GM10266 (cell line): ENCODE measurements around the gene PITHD1.

Experiments
- DNase-seq: peaks from one replicate; pipeline ENCODE4 v3.0.0; 2012; ENCODE audit errors: extremely low spot score
- TF ChIP-seq, protein P1 (sequence below): IDR thresholded peaks from 2 replicates; pipeline ENCODE4 v1.5.1; 2012; ENCODE audit warnings: mild to moderate bottlenecking, low read depth; ENCODE audit not compliant: control insufficient read depth, insufficient read depth; ENCODE audit errors: missing control alignments

The PITHD1 gene

DNA sequence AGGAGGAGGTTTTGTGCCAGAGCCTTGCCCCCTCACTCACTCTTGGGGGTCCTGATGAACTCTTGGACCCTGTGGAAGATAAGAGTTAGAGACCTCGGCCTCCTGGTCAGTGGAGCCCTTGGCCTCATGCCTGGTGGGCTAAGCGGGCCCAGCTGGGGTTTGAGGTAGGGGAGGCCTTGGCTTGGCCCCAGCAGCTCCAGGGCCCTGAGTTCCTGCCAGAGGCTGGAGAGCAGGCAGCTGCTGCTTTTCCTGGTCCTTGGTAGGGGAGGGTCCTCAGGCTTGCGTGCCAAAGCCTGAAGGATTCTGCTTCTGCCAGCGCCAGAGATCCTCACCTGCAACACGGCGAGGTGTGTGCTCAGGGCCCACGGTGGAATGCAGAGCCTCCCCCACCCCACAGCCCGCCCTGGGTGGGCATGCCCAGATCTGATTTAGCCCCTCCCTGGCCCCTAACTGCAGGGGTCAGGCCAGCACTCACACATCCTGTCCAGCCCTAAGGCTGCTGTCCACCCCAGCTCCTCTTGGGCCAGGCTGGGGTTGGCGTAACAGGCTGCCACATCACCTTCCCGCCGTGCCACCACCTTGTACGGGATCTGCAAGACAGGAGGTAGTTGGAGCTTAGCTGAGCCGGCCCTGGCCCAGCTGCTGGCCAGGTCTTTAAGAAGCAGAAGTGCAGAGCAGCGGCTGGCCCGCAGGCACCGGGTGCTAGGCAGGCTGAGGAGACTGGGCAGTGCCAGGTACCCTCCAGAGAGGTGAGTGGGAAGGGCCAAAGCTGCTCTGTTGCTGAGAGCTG is 17.7 kb downstream of the PITHD1 start:
- TF ChIP-seq, protein P1, sequence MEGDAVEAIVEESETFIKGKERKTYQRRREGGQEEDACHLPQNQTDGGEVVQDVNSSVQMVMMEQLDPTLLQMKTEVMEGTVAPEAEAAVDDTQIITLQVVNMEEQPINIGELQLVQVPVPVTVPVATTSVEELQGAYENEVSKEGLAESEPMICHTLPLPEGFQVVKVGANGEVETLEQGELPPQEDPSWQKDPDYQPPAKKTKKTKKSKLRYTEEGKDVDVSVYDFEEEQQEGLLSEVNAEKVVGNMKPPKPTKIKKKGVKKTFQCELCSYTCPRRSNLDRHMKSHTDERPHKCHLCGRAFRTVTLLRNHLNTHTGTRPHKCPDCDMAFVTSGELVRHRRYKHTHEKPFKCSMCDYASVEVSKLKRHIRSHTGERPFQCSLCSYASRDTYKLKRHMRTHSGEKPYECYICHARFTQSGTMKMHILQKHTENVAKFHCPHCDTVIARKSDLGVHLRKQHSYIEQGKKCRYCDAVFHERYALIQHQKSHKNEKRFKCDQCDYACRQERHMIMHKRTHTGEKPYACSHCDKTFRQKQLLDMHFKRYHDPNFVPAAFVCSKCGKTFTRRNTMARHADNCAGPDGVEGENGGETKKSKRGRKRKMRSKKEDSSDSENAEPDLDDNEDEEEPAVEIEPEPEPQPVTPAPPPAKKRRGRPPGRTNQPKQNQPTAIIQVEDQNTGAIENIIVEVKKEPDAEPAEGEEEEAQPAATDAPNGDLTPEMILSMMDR, result no peak

DNA sequence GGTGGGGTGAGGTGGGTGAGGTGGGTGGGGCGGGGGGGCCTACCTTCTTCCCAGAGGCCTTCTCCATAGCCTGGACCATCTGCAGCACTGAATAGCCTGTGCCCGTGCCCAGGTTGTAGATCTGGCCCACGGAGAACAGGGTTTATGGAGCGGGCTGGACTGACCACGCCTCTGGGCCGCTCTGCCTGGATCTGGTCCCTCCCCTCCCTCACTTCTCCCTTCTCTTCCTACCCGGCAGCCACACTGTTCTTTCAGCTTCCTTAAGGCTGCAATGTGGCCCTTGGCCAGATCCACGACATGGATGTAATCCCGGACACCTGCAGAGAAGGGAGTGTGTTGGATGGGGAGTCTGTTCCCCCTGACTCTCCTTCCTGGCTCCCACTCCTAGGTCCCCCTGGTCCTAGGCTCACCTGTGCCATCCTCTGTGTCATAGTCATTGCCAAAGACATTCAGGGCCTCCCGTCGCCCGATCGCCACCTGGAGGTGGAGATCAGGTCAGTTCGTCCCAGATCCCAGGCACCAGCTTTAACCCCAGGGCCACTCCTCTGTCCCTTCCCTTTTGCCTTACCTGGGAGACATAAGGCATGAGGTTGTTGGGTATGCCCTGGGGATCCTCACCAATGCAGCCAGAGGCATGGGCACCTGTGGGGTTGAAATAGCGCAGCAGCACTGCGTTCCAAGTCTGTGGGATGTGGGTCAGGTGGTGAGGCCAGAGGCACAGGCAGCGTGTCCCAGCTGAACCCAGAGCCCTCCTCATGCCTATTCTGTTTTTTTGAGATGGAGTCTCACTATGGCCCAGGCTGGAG is 18.5 kb downstream of the PITHD1 start:
- DNase-seq, result no peak
- TF ChIP-seq, protein P1, result no peak

More for the DNA sequence above, 17.7 kb downstream of the PITHD1 start:
- no peak for DNase-seq

DNA sequence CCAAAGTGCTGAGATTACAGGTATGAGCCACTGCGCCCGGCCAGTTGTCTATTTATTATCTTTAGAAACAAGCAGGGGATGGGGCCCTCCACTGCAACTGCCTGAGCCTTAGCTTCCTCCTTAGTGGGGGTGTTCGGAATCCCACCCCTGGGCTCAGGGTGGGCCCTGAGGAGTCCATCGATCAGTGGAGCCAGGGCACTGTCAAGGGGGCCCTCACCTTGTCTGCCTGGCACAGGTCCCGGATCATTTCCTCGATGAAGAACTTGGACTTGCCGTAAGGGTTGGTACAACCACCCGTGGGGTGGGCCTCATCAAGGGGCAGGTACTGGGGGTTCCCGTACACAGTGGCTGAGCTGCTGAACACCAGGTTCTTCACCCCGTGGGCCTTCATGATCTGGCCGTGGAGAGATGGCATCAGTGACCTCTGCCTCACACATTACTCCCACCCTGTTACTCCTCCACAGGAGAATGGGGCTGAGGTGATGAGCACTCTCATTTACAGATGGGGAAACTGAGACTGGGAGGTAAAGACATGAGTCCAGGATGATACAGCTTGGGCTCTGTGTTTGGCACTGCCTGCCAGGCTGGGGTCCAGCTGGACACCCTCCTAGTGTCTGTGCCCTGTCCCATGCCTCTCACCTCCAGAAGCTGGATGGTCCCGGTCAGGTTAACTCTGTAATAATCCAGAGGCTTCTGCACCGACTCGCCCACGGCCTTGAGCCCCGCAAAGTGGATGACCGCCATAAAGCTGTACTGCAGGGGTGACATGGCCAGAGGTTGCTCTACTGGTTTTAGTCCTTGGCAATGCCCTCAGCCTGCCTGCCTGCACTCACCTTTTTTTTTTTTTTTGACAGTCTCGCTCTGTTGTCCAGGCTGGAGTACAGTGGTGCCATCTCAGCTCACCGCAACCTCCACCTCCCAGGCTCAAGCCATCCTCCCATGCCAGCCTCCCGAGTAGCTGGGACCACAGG is 19.5 kb downstream of the PITHD1 start:
- TF ChIP-seq, protein P1, result no peak
- DNase-seq, result no peak

DNA sequence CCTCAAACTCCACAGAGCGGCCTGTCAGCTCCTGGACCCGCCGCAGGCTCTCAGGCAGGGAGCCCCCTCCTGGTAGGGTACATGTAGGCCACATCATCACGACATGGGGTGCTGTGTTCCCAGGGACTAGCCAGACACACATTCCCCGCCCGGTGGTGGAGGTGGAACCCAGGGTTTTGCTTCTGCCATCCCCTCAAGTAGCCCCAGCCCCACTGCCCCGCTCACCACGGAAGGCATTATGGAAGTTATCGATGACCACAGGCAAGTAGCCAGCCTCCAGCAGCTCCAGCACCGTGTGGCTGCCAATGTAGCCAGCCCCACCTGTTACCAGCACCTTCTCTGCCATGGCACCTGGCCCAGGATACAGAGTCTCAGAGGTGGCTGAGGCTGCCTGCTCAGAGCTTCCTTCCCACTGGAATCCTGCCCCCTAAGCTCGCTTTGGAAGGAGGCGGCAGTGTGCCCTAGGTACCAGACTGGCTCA is 20.5 kb downstream of the PITHD1 start:
- DNase-seq, result no peak
- TF ChIP-seq, protein P1, result no peak

DNA sequence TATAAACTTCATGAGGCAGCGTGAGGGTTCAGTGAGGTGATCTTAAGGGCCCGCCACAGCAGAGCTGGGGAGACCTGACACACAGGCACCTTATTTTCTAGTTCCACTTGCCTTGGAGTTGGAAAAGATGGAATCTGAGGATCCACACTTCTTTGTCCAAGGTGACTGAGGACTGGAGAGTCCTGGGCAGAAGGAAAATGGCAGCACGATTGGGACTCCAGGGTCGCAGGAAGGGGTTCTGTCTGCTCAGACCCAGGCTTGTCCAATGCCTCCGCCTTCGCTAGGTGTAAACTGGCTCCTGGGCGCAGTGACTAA is 21.0 kb downstream of the PITHD1 start:
- TF ChIP-seq, protein P1, result no peak
- DNase-seq, result no peak

DNA sequence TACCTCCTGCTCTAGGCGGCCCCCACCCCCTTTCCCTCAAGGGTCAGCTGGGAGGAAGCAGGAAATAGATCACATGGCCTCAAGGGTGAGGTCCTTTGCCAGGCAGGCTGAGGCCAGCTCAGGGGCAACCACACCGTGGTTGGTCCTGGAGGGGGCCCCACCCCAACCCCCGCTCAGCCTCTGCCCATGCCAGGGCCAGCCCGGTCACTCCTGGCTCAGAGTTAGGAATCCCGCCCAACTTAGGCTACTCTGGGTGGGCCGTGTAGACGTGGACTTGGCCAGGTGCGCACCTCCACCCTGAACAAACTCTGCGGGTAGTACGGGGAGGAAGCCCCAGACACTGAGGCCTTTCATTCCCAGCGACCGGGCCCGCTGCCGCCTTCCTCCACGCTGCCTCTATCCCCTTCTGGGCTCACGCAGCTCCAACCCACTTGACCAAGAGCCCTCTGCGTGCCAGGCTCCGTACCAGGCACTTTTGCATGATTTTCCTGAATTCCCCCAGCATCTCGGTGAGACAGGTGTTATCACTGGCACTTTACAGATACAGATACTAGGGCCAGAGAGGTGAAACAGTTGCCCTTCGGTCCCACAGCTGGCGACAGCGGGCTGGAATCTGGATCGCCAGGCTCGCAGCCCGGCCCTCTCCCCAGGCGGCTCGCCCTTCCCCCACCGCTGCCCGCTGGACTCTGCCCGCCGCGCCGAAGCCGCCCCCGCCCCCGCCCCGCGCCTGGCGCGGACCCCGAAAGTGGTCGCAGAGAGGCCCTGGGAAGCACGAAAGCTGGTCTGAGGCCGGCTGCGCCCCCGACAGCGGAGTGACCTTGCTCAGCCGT is 21.6 kb downstream of the PITHD1 start:
- peak; percentile 59 for DNase-seq
- TF ChIP-seq, protein P1, result no peak
